H9 (cell line): ENCODE results near the gene UTF1. TPM values are rescaled to one million over a fixed set of nuclear protein-coding genes. Genes with fewer than 3 reads are reported as not detected.

Experiments
- DNase-seq: peaks from one replicate; pipeline ENCODE4 v3.0.0-alpha.2; 2017
- H2AFZ ChIP-seq: one replicate; pipeline ENCODE4 v1.6.1; 2013; ENCODE audit warnings: mild to moderate bottlenecking, low read length, control low read depth, moderate library complexity
- H2AK5ac ChIP-seq: 2 replicates; pipeline ENCODE4 v1.6.1; 2013; ENCODE audit warnings: low read length, control low read depth, mixed read lengths; ENCODE audit not compliant: insufficient read length
- H2BK120ac ChIP-seq: one replicate; pipeline ENCODE4 v1.6.1; 2013; ENCODE audit warnings: low read depth, mild to moderate bottlenecking, low read length, control low read depth, inconsistent platforms; ENCODE audit not compliant: poor library complexity, severe bottlenecking
- H2BK12ac ChIP-seq: 2 replicates; pipeline ENCODE4 v1.6.1; 2013; ENCODE audit warnings: low read length, control low read depth, mixed read lengths, low read depth; ENCODE audit not compliant: insufficient read length
- H2BK15ac ChIP-seq: 2 replicates; pipeline ENCODE4 v1.6.1; 2013; ENCODE audit warnings: low read depth, low read length, control low read depth
- H2BK20ac ChIP-seq: one replicate; pipeline ENCODE4 v1.6.1; 2013; ENCODE audit warnings: low read depth, mild to moderate bottlenecking, low read length, control low read depth, inconsistent platforms; ENCODE audit not compliant: poor library complexity, severe bottlenecking
- H2BK5ac ChIP-seq: 2 replicates; pipeline ENCODE4 v1.6.1; 2013; ENCODE audit warnings: low read length, control low read depth, mixed read lengths; ENCODE audit not compliant: insufficient read length
- H3K14ac ChIP-seq: 2 replicates; pipeline ENCODE4 v1.6.1; 2013; ENCODE audit warnings: low read length, control low read depth; ENCODE audit not compliant: insufficient read depth
- H3K18ac ChIP-seq: 2 replicates; pipeline ENCODE4 v1.6.1; 2013; ENCODE audit warnings: low read depth, mild to moderate bottlenecking, mixed read lengths, low read length, control low read depth; ENCODE audit not compliant: insufficient read length
- H3K23ac ChIP-seq: 2 replicates; pipeline ENCODE4 v1.6.1; 2013; ENCODE audit warnings: low read length, control low read depth, mixed read lengths, low read depth; ENCODE audit not compliant: insufficient read length
- H3K23me2 ChIP-seq: 2 replicates; pipeline ENCODE4 v1.6.1; 2013; ENCODE audit warnings: low read depth, mild to moderate bottlenecking, mixed read lengths, low read length, control low read depth; ENCODE audit not compliant: insufficient read length, poor library complexity, severe bottlenecking
- H3K27ac ChIP-seq: 2 replicates; pipeline ENCODE4 v1.5.1; 2013; ENCODE audit warnings: low read length, control low read depth, mixed read lengths, low read depth; ENCODE audit not compliant: insufficient read length
- H3K27me3 ChIP-seq: 2 replicates; pipeline ENCODE4 v1.6.1; 2013; ENCODE audit warnings: low read length, control low read depth, inconsistent platforms; ENCODE audit not compliant: insufficient read depth
- H3K4ac ChIP-seq: 2 replicates; pipeline ENCODE4 v1.6.1; 2013; ENCODE audit warnings: low read depth, mild to moderate bottlenecking, control low read depth, inconsistent platforms, low read length, moderate library complexity
- H3K4me1 ChIP-seq: 2 replicates; pipeline ENCODE4 v1.6.1; 2013; ENCODE audit warnings: low read length, control low read depth, inconsistent platforms; ENCODE audit not compliant: insufficient read depth
- H3K4me2 ChIP-seq: 2 replicates; pipeline ENCODE4 v1.6.1; 2013; ENCODE audit warnings: low read length, control low read depth, mixed read lengths; ENCODE audit not compliant: insufficient read length, insufficient read depth
- H3K56ac ChIP-seq: 2 replicates; pipeline ENCODE4 v1.6.1; 2013; ENCODE audit warnings: low read depth, mild to moderate bottlenecking, mixed read lengths, low read length, control low read depth; ENCODE audit not compliant: insufficient read length
- H3K79me1 ChIP-seq: 2 replicates; pipeline ENCODE4 v1.6.1; 2013; ENCODE audit warnings: low read depth, mild to moderate bottlenecking, moderate library complexity, low read length, control low read depth, inconsistent platforms; ENCODE audit not compliant: insufficient read depth, poor library complexity, severe bottlenecking
- H3K79me2 ChIP-seq: 2 replicates; pipeline ENCODE4 v1.6.1; 2013; ENCODE audit warnings: low read length, control low read depth, inconsistent platforms; ENCODE audit not compliant: insufficient read depth
- H3K9ac ChIP-seq: 2 replicates; pipeline ENCODE4 v1.6.1; 2013; ENCODE audit warnings: low read length, control low read depth, mixed read lengths; ENCODE audit not compliant: insufficient read length; ENCODE audit errors: extremely low read depth
- H3K9me3 ChIP-seq: one replicate; pipeline ENCODE4 v1.6.1; 2013; ENCODE audit warnings: low read depth, low read length, inconsistent platforms; ENCODE audit not compliant: control insufficient read depth
- H3T11ph ChIP-seq: one replicate; pipeline ENCODE4 v1.6.1; 2013; ENCODE audit warnings: mild to moderate bottlenecking, low read length, control low read depth, inconsistent platforms
- H4K20me1 ChIP-seq: one replicate; pipeline ENCODE4 v1.6.1; 2013; ENCODE audit not compliant: control insufficient read depth, insufficient read length, insufficient read depth
- H4K5ac ChIP-seq: 2 replicates; pipeline ENCODE4 v1.6.1; 2013; ENCODE audit warnings: low read depth, mild to moderate bottlenecking, mixed read lengths, low read length, control low read depth; ENCODE audit not compliant: insufficient read length
- H4K8ac ChIP-seq: replicated peaks from 2 replicates; pipeline ENCODE4 v1.6.1; 2013; ENCODE audit warnings: low read length, control low read depth, mixed read lengths, low read depth; ENCODE audit not compliant: insufficient read length
- H4K91ac ChIP-seq: 2 replicates; pipeline ENCODE4 v1.6.1; 2013; ENCODE audit warnings: low read depth, mild to moderate bottlenecking, moderate library complexity, mixed read lengths, low read length, control low read depth; ENCODE audit not compliant: insufficient read length
- H3K27ac Mint-ChIP-seq, 3 experiments: 2 replicates in 2 of 3; 3 replicates in 1 of 3; pipeline ENCODE4 v1.8.0; 2020 to 2021; ENCODE audit warnings: mixed read lengths in 3 of 3, mild to moderate bottlenecking in 1 of 3, moderate library complexity in 1 of 3
- H3K27me3 Mint-ChIP-seq: 2 replicates; pipeline ENCODE4 v1.8.0; 2021; ENCODE audit warnings: low read depth, mild to moderate bottlenecking, moderate library complexity, mixed read lengths
- H3K36me3 Mint-ChIP-seq, 3 experiments: 2 replicates in 2 of 3; 3 replicates in 1 of 3; pipeline ENCODE4 v1.8.0; 2020 to 2021; ENCODE audit warnings: low read depth in 3 of 3, mixed read lengths in 3 of 3; ENCODE audit not compliant: insufficient read depth in 1 of 3
- H3K4me1 Mint-ChIP-seq, 2 experiments: 2 replicates each; pipeline ENCODE4 v1.8.0; 2020; ENCODE audit warnings: mixed read lengths in 2 of 2
- H3K4me3 Mint-ChIP-seq, 2 experiments: 2 replicates in 1 of 2; 3 replicates in 1 of 2; pipeline ENCODE4 v1.8.0; 2020 to 2021; ENCODE audit warnings: mild to moderate bottlenecking in 2 of 2, mixed read lengths in 2 of 2, moderate library complexity in 1 of 2
- H3K9me3 Mint-ChIP-seq, 2 experiments: 2 replicates in 1 of 2; 3 replicates in 1 of 2; pipeline ENCODE4 v1.8.0; 2020; ENCODE audit warnings: mild to moderate bottlenecking in 2 of 2, mixed read lengths in 2 of 2, moderate library complexity in 1 of 2
- WGBS: extraction: QIAGEN DNeasy Blood & Tissue Kit; methylation state at CpG from one replicate; pipeline ENCODE4 v1.1.7; 2013; ENCODE audit warnings: missing lambda C conversion rate, low lambda C conversion rate, mixed read lengths; ENCODE audit not compliant: insufficient read length; ENCODE audit errors: extremely low coverage; 5-methylcytosine and 5-hydroxymethylcytosine counted together
- total RNA-seq: library from RNA; stranded (reverse); gene quantifications from 2 replicates; pipeline ENCODE4 v1.2.1, GENCODE V29; 2021
- TF ChIP-seq, protein P1 (sequence below): fragments of 200-600 bp; sonication (generic); conservative IDR thresholded peaks from 3 replicates; pipeline ENCODE4 v1.8.0; 2021; ENCODE audit warnings: antibody characterized with exemption, mild to moderate bottlenecking

UTF1 gene
- total RNA-seq, 1 experiment from 2014 or later = 31.5 TPM

DNA sequence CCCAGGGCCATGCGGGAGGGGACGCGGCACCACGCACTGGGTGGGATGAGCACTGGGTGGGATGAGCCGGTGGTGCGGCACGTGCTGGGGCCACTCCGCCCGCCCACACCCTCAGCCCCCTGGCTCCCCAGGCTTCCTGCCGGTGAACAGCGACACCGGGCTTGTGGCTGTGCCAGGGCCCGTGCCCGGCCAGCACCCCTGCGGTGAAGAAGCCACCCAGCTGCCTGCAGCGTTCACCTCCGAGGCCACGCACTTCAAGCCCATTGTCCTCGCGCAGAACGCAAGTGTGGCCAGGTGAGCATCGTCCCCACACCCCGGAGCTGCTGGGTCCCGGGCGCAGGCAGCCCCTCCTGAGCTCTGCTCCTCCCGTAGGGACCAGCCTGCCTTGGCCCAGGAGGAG, 31.8 kb upstream of the UTF1 start:
- no peak overlapping the region for H2BK20ac ChIP-seq
- no peak overlapping the region for H3K4ac ChIP-seq
- no peak overlapping the region for H3K14ac ChIP-seq
- TF ChIP-seq, protein P1, sequence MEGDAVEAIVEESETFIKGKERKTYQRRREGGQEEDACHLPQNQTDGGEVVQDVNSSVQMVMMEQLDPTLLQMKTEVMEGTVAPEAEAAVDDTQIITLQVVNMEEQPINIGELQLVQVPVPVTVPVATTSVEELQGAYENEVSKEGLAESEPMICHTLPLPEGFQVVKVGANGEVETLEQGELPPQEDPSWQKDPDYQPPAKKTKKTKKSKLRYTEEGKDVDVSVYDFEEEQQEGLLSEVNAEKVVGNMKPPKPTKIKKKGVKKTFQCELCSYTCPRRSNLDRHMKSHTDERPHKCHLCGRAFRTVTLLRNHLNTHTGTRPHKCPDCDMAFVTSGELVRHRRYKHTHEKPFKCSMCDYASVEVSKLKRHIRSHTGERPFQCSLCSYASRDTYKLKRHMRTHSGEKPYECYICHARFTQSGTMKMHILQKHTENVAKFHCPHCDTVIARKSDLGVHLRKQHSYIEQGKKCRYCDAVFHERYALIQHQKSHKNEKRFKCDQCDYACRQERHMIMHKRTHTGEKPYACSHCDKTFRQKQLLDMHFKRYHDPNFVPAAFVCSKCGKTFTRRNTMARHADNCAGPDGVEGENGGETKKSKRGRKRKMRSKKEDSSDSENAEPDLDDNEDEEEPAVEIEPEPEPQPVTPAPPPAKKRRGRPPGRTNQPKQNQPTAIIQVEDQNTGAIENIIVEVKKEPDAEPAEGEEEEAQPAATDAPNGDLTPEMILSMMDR = no peak
- H3K4me1 Mint-ChIP-seq = 0 out of 4 replicates have a peak, but pooled peaks cover 0 to 2% of the 10 kb centered on the region in 2 experiments
- H2BK5ac ChIP-seq = no peak overlapping the region
- H2AK5ac ChIP-seq = no peak overlapping the region
- no peak overlapping the region for H4K5ac ChIP-seq
- H2BK12ac ChIP-seq = no peak overlapping the region
- no peaks in the 10 kb centered on the region for H3K4me1 ChIP-seq
- no peaks in the 10 kb centered on the region for H3K23me2 ChIP-seq
- no peak overlapping the region for H3K27ac ChIP-seq
- H3K23ac ChIP-seq = no peak overlapping the region
- no peak overlapping the region for H3K27ac Mint-ChIP-seq
- no peak overlapping the region for H2AFZ ChIP-seq
- H3K18ac ChIP-seq = no peak overlapping the region
- no peak overlapping the region for H3K56ac ChIP-seq
- no peak overlapping the region for H3K4me3 Mint-ChIP-seq
- H3K36me3 Mint-ChIP-seq = peaks cover 1 to 5% (median 2%) of the 10 kb centered on the region in 3 experiments; a peak in 3 of 7 replicates
- peaks cover 9% of the 10 kb centered on the region for H3K27me3 Mint-ChIP-seq
- no CpG with 5 or more reads among the region's 26 CpGs for WGBS
- no peak for DNase-seq
- no peak overlapping the region for H3T11ph ChIP-seq
- no peaks in the 10 kb centered on the region for H3K27me3 ChIP-seq
- H3K9ac ChIP-seq = no peak overlapping the region
- no peaks in the 10 kb centered on the region for H4K20me1 ChIP-seq
- H3K79me2 ChIP-seq = no peaks in the 10 kb centered on the region
- peaks cover 6 to 16% of the 10 kb centered on the region in 2 experiments for H3K9me3 Mint-ChIP-seq
- H4K91ac ChIP-seq = no peak overlapping the region
- H2BK15ac ChIP-seq = no peak overlapping the region
- no peaks in the 10 kb centered on the region for H3K9me3 ChIP-seq
- H2BK120ac ChIP-seq = no peak overlapping the region
- no peak overlapping the region for H3K4me2 ChIP-seq
- no peak overlapping the region for H4K8ac ChIP-seq
- no peaks in the 10 kb centered on the region for H3K79me1 ChIP-seq
